ENCODE data around the gene CHST6. TPM values are rescaled to one million over a fixed set of nuclear protein-coding genes. Genes with fewer than 3 reads are reported as not detected.
"Not testable (repeated sequence)": the region's sequence is repeated elsewhere in the genome, so short reads cannot be mapped to it uniquely, and the experiment has no call there.

Gene CHST6
- total RNA-seq, 2 donors from 2014 or later: under 0.01 TPM; not detected in 1

DNA sequence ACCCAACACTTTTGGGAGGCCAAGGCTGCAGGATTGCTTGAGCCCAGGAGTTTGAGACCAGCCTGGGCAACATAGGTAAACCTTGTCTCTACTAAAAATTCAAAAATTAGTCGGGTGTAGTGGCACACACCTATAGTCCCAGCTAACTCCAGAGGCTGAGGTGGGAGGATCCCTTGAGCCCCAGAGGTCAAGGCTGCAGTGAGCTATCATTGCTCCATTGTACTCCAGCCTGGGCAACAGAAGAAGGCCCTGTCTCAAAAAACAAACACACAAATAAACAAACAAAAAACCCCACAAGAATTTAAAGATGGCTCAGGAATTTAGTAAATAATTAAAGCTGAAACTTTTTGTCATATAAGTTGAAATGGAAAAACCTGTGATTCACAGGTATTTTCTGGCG lies 28.5 kb downstream of the CHST6 start:
- TF ChIP-seq, protein P1, sequence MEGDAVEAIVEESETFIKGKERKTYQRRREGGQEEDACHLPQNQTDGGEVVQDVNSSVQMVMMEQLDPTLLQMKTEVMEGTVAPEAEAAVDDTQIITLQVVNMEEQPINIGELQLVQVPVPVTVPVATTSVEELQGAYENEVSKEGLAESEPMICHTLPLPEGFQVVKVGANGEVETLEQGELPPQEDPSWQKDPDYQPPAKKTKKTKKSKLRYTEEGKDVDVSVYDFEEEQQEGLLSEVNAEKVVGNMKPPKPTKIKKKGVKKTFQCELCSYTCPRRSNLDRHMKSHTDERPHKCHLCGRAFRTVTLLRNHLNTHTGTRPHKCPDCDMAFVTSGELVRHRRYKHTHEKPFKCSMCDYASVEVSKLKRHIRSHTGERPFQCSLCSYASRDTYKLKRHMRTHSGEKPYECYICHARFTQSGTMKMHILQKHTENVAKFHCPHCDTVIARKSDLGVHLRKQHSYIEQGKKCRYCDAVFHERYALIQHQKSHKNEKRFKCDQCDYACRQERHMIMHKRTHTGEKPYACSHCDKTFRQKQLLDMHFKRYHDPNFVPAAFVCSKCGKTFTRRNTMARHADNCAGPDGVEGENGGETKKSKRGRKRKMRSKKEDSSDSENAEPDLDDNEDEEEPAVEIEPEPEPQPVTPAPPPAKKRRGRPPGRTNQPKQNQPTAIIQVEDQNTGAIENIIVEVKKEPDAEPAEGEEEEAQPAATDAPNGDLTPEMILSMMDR (IDR thresholded peaks at IDR 0.05): no peak
- TF ChIP-seq POLR2A (IDR thresholded peaks at IDR 0.05): no peak
- Histone ChIP-seq H3K9me3 (no peaks in the 10 kb centered on the region), H3K4me3 (no peak overlapping the region), H3K27ac (no peak overlapping the region), H3K4me1 (peaks cover 19% of the 10 kb centered on the region), H3K27me3 (no peaks in the 10 kb centered on the region), H3K36me3 (replicated peaks in 1 of 2; ENCODE audit: insufficient read depth in 1 of 2, low read depth in 2 of 2) (no peaks in the 10 kb centered on the region)
- intact Hi-C loops (cut with DNase I): no loop called here
- 58 to 78% methylated on average over 2 of the region's 2 CpGs for WGBS, 2 donors
- no peak for ATAC-seq
- no peak for DNase-seq

DNA sequence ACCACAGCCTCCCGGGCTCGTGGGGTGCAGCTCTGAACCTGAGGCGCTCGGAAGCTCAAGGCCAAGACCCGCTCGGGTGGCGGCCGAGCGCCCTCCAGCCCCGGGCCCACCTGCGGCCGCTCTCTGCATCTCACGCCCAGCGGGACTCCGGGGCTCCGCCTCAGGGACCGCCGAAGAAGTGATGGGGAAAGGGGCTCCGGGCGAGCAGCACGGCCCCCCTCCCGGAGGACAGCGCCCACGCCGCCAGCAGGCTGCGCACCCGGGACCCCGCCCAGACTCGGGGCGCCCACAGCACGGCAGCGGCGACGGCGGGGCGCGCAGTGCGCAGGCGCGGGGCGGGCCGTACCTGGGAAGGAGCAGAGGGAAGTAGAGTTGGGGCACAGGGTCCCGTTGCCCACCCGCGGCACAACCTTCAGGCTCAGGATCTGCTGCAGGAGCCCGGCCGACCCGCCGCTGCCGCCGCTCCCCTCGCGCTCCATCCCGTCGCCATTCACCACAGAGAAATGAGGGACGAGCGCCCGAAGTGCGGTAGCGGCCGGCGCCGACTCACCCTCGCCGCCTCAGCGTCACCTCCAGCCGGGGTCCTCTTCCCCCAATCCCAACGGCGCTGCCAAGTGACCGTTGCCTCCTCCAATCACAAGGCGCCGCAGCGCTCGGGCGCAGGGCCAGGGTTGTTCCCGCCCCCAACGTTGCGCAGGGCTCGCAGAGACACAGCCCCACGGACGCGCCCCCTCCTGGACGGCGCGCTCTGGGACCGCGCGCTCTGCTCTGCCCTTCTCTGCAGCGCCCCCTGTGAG lies 30.9 kb downstream of the CHST6 start, which contains the start of gene TMEM170A:
Gene TMEM170A (minus strand): TSS at position 568 of the 797 bp plus-strand sequence. CDS start 89 bp downstream, at position 479.
- Histone ChIP-seq H3K4me3 (peak within 1 kb of the TSS; percentile 87 to 89), H3K36me3 (replicated peaks in 1 of 2; ENCODE audit: insufficient read depth in 1 of 2, low read depth in 2 of 2) (no peaks in the 10 kb centered on the region), H3K4me1 (peaks cover 42% of the 10 kb centered on the region), H3K27me3 (no peaks in the 10 kb centered on the region), H3K9me3 (no peaks in the 10 kb centered on the region), H3K27ac (peak within 1 kb of the TSS; percentile 91 to 99 (median 98))
- peak; percentile 93 to 98 (median 96) for TF ChIP-seq POLR2A (IDR thresholded peaks at IDR 0.05)
- TF ChIP-seq, protein P1 (IDR thresholded peaks at IDR 0.05): peak; percentile 100
- DNase-seq: peak; percentile 99 to 100 (median 100)
- WGBS, 2 donors: 1% methylated on average over 88 of the region's 89 CpGs; no CpG with 5 or more reads in 1 of the 2 donors
- ATAC-seq: peak; percentile 99
- intact Hi-C loops (cut with DNase I): no loop called here

DNA sequence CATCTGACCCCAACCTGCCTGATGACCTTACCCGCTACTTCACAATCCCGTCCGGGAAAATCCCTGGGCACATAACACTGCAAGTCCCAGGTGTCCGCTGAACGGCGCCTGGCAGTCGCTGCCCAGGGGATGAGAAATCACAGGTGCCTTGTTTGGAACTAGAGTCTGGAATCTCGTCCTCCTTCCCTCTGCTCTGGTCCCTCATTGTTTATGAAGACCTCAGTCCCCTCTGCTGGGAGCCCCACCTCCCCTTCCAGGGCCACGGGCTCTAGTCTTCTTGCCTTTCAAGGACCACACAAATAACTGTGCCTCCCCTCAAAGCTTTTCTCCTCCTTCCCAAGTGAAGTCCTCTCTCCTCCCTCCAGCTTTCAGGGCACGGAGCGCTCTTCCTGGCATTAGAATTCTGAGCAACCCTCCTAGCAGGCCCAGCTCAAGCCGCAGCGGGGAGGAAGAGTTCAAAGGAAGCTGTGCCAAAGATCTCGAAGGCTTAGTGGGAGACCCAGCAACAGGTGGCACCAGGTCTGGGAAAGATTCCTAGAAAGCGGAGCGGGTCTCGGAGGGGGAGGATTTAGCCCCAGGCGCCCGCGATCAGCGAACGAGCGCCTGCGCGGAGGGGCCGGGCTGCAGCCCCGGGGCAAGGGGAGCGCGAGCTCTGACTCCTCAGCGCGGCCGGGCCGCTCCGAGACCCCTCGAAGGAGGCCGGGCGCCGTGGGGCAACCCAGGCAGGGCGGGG lies 31.7 kb downstream of the CHST6 start:
- WGBS, 2 donors: 1 to 7% methylated on average over 10 to 35 of the region's 39 CpGs
- peaks cover 42% of the 10 kb centered on the region for H3K4me1 ChIP-seq
- H3K27me3 ChIP-seq; H3K36me3 ChIP-seq (replicated peaks in 1 of 2; ENCODE audit: insufficient read depth in 1 of 2, low read depth in 2 of 2); H3K9me3 ChIP-seq; intact Hi-C loops (cut with DNase I): not testable (repeated sequence)
- peak; percentile 5 for ATAC-seq
- peak; percentile 48 to 67 (median 60) for DNase-seq
- peak overlapping the region; percentile 87 to 89 for H3K4me3 ChIP-seq
- peak overlapping the region; percentile 91 to 99 (median 98) for H3K27ac ChIP-seq

DNA sequence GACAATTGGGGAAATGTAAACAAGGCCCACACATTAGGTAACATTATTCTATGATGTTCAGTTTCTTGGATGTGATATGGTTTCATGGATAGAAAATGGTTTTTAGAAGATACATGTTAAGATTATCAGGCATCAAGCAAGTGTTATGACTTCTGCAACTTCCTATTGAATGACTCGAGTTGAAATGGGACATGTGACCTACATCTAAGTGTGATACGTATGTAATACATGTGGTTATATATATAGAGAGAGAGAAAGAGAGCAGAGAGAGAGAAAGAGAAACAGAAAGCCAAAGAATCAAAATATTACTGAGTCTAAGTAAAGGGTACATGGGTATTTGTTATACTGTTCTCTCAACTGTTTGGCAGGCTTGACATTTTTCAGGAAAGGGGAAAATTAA lies 32.4 kb downstream of the CHST6 start:
- H3K27ac ChIP-seq: peak overlapping the region in 1 of 4 donors; percentile 99
- intact Hi-C loops (cut with DNase I): no loop called here
- no peaks in the 10 kb centered on the region for H3K36me3 ChIP-seq (replicated peaks in 1 of 2; ENCODE audit: insufficient read depth in 1 of 2, low read depth in 2 of 2)
- no peaks in the 10 kb centered on the region for H3K27me3 ChIP-seq
- DNase-seq (no peak), ATAC-seq (no peak)
- TF ChIP-seq, protein P1 (IDR thresholded peaks at IDR 0.05): no peak
- TF ChIP-seq POLR2A (IDR thresholded peaks at IDR 0.05): no peak
- H3K4me1 ChIP-seq: peaks cover 49% of the 10 kb centered on the region
- no peaks in the 10 kb centered on the region for H3K9me3 ChIP-seq
- WGBS, 2 donors: 7% methylated on average over 2 of the region's 2 CpGs
- H3K4me3 ChIP-seq: no peak overlapping the region

DNA sequence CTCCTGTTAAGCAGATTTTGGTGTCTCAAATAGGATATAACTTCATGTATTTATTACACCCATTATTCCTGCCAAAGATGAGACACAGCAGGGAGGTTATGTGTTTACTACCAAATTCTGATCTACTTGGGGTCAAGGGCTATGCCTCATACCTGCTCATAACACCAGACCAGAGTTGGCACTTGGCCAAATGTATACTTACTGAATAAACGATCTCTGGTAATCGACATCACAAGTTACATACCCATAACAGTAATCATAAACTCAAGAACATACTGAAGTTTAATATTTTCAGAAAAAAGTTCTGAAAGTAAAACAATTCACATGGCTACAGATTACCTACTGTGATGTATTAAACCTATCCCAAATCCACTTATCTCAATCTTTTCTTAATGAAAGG lies 33.7 kb downstream of the CHST6 start:
- WGBS, 2 donors: 26 to 34% methylated on average over 2 of the region's 2 CpGs
- DNase-seq (no peak), ATAC-seq (no peak)
- H3K4me3 ChIP-seq: no peak overlapping the region
- no peaks in the 10 kb centered on the region for H3K36me3 ChIP-seq (replicated peaks in 1 of 2; ENCODE audit: insufficient read depth in 1 of 2, low read depth in 2 of 2)
- TF ChIP-seq, protein P1 (IDR thresholded peaks at IDR 0.05): no peak
- TF ChIP-seq POLR2A (IDR thresholded peaks at IDR 0.05): no peak
- H3K9me3 ChIP-seq: no peaks in the 10 kb centered on the region
- intact Hi-C loops (cut with DNase I): no loop called here
- H3K27ac ChIP-seq: no peak overlapping the region
- peaks cover 62% of the 10 kb centered on the region for H3K4me1 ChIP-seq
- H3K27me3 ChIP-seq: no peaks in the 10 kb centered on the region
